DMS114 treated with DMSO at 0.1 percent for 48 hours (cell line): ENCODE data around the gene MRPL23.

Source experiments
- DNase-seq: peaks from one replicate; lab custom pipeline; 2025; ENCODE audit not compliant: unreplicated experiment; lab: John Stamatoyannopoulos, UW

Gene MRPL23

DNA sequence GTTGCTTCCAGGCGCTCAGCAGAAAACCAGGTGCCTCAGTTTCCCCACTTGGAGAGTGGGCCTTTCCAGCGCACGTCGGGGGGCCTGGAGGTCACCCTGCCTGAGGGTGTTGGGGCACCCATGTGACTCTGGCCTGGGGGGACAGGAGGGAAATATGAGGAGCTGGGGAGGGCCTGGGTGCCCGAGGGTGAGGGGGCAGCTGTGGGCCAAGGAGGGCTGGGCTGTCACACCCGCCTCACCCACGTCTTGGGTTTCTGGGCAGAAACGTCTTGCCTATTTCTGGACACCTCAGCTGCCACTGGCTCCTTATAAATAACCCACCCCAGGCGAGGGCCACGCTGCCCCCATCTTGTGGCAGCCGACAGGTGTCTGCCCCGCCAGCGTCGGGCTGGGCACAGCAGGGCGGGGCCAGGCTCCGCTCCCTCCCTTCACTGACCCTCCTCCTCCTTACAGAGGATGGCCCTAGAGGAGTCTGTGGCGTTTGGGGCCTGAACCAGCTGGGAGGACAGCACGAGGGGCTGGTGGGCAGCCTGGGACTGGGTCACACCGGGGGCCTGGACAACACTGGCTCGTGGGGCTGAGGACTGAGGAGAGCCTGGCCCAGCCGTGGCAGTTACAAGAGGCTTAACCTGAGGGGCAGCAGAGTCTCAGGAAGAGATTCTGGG lies 26.1 kb upstream of the MRPL23 start:
- no peak for DNase-seq

GRCh38 chr11:1921574-1922141 lies 25.5 kb upstream of the MRPL23 start:
- no peak for DNase-seq

- no peak for DNase-seq
Observed at GRCh38 chr11:1922481-1923081, 24.6 kb upstream of the MRPL23 start.

DNA sequence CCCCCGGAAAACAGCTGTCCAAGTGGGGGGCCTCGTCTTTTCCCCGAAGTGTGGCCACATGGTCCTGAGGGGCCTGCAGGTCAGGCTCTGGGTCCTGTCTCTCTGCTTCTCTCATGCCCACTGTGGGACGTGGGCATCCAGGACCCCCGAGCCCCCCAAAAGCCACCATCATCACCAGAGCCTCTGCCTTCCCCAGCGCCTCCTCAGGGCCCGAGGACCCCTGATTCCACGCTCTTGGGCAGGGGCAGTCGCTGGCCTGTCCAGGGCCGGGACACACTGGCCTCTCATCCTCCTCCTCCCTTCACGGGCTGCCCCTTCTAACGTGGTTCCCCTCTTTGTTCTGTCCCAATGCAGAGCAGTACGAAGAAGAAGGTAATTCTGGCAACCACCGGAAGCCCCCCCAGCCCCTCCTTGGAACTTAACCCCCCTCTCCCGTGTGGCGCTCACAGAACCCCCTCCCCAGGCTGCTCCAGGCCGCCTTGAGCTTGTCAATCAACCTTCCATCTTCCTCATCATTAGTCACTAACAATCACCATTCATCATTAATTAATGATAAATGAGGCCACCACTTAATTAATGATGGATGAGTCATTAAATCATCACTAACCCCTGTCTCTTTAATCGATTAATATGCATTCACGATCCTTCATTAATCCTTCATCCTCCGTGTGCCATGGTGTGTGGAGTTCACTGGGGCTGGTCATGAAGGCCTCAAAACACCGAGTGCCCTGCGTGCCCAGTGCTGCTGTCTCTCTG lies 23.8 kb upstream of the MRPL23 start:
- no peak for DNase-seq

DNA sequence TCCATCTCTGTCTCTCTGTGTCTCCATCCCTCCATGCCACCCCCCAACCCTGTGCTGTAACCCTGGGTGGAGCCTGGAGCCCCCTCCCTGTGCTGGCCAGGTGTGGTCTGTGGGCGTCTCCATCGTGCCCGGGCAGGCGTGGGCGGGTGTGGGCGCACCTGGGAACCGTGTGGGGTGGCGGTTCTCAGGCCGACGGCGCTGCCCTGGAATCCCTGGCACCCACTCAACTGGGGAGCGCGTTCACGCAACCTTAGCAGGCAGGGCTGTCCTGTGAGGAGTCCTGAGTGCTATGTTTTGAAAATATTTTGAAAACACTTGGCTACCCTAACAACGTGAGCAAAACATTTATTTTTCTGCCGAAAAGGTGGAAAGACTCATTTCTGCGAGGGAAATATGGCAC lies 23.0 kb upstream of the MRPL23 start:
- no peak for DNase-seq

GRCh38 chr11:1924646-1925372 lies 22.3 kb upstream of the MRPL23 start:
- DNase-seq, result no peak

GRCh38 chr11:1925373-1926155 lies 21.6 kb upstream of the MRPL23 start:
- DNase-seq, result no peak

- DNase-seq, result no peak
Observed at GRCh38 chr11:1926156-1927025, 20.7 kb upstream of the MRPL23 start.

- no peak for DNase-seq
Observed at GRCh38 chr11:1927026-1927847, 19.9 kb upstream of the MRPL23 start.

DNA sequence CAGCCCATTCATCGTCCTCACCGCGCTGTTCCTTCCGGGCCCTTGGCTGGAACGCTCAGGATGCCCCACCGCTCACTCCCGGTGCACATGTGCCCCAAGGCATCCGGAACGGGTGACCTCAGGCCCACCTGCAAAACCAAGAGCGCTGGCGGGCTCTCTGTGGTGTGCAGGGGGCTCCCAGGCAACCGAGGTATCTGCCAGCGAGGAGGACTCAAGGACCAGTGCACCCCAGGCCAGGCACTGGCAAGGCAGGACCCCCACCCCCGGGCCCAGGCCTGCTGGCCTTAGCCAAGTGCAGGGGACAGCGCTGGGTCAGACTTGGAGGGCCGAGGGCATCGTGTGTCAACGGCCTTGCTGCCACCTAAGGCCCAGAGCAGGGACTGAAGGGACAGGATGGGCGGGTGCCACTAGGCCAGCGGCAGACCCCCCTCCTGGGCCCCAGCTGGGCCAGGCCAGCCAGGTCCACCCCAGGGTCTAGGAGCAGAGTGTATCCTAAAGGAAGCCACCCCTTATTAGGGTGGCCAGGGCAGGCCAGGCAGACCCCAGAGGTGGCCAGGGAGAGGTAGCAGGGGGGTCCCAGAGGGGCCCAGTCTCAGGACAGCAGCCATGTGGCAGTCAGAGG lies 19.2 kb upstream of the MRPL23 start:
- DNase-seq, result no peak

DNA sequence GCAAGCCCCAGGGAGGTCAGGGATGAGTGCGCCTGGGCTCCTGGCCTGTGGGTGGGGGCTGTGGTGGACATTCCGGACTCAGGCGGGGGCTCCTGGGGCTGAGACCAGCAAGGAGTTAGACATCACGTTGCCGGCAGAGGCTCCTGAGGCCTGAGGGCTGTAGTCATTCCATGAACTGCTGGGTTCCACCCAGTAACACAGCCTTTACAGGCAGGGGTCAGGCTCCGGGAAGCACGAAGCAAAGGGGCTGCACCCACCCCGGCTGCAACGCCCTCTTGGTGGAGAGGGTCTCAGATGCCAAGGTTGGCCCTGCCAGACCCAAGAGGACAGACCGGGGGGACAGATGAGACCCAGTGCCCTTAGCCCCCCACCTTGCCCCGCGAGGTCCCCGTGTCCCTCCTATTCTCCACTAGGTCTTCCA lies 18.7 kb upstream of the MRPL23 start:
- no peak for DNase-seq

- no peak for DNase-seq
Observed at GRCh38 chr11:1928891-1929541, 18.1 kb upstream of the MRPL23 start.

DNA sequence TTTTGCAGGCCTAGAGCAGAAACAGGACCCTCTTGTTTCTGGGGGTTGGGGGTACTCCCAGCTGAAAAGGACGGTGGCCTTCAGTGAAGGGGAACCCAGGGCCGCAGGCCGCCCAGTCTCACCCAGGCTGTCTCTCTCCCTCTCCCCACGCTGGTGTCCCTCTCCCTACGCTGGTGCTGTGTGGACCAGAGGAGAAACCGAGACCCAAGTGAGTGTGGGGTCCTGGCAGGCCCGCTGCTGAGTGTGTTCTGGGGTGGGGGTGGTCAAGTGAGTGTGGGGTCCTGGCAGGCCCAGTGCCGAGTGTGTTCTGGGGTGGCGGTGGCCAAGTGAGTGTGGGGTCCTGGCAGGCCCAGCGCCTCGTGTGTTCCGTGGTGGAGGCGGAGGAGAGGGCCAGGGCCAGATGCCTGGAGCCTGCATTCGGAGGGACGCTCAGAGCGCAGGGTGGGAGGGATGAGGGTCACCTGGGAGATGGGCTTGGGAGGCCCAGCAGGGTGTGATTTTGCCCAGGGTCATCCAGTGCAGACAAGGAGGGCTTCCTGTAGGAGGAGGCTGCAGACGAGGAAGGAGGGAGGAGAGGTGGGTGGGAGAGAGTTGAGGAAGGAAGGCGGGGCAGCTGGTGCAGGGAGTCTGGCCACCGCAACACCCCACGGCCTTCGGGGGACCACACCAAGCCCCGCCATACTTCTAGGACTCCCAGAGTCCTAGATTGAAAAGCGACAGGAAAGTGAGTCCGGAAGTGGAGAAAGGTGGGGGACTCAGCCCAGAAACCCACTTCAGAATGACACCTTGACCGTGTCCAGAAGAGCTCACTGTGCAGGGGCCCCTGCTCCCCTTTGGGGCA lies 17.3 kb upstream of the MRPL23 start:
- no peak for DNase-seq

GRCh38 chr11:1930462-1930830 lies 16.7 kb upstream of the MRPL23 start:
- DNase-seq, result no peak

- DNase-seq, result no peak
Observed at GRCh38 chr11:1931341-1932104, 15.6 kb upstream of the MRPL23 start.

DNA sequence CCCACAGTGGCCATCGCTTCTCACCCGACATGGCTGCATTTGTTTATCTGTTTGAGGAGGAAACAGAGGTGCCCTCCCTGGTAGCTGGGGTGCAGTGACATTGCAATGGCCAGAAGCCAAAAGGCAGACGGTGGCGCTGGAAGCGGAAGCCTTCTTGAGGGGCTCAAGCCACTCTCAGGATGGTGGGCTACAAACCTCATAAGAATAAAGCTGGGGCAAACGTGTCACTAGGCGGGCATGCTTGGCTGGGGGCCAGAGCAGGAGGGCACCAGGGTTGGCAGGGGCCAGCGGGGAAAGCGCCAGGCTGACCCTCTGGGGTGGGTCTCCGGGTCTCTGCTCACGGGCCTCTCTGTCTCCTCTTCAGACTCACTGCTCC lies 15.0 kb upstream of the MRPL23 start:
- DNase-seq, result no peak
